NCI-H1694 (cell line): Measurements from ENCODE around the gene SYF2.

ENCODE experiments used
- DNase-seq: peaks from one replicate; lab custom pipeline; 2025; lab: John Stamatoyannopoulos, UW

SYF2 gene

DNA sequence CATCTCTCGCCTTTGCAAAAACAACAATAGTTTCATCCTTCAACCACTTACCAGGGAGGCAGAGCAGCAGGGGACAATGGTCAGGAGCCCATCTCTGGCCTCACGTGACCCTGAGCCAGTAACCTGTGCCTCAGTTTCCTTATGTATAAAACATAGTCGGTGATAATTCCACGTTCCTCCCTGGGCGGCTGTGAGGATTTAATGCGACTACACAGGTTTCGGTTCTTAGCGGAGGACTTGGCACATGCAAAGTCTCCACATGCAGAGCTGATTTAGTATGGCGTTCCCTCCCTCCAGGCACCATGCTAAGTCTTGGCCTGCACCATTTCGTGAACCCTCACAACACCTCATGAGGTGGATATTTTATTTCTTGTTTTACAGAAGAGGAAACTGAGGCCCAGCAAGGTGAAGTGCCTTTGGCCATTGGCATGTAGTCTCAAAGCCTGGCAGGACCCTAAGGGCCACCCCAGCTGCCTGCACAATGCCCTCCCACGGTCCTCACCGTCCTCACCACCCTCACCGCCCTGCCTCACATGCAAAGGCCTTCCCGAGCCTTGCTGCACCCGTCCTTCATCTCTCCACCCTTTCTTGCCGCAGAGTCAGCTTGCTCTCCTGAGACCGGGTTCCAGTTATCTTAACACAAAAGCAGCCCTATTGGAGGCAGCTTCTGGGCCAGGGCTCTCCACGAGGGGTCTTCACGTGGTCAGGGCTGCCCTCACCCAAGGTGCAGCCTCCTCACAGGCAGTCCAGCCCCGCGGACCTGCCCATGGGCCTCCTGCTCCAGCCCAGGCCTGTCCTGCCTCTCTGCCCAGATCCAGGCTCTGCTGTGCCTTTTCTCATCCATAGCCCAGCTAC, 48.9 kb downstream of the SYF2 start:
- no peak for DNase-seq

DNA sequence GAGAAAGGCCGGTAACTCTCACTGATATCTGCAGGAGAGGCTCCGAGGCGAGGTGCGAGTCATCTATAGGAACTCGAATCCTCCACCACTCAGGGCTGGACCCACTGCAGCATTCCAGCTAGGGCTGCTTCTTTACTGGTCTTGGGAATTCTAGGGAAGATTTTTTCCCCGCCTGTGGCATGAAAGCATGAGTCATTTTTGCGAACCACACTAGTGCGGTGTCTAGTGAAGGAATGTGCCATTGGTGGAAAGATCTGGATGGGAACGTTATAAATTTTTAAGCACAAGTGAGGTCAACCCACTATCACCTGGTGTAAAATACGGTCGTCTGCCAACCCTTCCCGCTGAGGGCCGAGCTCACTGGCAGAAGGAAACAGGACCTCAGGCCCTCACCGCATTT, 49.7 kb downstream of the SYF2 start:
- DNase-seq, result no peak

DNA sequence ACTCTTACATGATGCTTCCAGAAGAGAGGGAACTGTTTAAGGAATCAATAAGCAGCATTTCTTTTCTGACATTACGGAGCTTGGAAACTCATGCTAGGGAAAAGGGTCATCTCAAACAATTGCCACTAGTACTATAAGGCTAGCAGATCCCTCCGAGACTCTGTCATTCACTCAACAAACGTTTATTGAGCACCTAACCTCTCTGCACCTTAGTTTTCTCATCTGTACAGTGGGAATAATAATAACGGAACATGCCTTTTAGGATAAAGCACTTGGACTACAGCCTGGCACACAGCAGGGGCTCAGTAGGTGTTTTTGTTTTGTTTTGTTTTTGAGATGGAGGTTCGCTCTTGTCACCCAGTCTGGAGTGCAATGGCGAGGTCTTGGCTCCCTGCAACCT, 51.3 kb downstream of the SYF2 start:
- DNase-seq, result no peak

DNA sequence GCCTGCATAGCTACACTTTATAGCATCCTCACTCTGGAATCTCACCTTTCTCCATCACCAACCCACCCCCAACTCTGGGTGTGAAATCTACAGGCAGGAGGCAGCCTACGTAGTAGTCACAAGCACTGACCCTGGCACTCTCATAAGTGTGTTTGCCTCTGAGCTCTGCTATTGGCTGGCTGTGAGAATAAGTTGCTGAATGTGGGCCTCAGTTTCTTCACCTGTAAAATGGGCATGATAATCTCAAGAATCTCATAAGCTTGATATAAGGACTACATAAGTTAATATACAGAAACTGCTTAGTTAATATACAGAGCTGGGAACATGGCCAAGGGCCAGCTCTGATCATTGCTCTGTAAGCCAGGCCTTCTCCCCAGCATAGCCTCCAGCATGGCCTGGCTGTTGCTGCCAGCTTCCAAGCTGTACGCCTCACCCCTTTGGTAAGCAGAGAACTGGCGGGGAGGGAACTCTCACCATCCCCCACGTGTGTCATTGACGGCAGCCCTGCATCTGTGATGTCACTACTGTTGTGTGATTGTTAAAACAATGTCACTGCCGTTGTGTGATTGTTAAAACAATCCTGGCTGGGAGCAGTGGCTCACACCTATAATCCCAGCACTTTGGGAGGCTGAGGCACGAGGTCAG, 53.3 kb downstream of the SYF2 start:
- no peak for DNase-seq

DNA sequence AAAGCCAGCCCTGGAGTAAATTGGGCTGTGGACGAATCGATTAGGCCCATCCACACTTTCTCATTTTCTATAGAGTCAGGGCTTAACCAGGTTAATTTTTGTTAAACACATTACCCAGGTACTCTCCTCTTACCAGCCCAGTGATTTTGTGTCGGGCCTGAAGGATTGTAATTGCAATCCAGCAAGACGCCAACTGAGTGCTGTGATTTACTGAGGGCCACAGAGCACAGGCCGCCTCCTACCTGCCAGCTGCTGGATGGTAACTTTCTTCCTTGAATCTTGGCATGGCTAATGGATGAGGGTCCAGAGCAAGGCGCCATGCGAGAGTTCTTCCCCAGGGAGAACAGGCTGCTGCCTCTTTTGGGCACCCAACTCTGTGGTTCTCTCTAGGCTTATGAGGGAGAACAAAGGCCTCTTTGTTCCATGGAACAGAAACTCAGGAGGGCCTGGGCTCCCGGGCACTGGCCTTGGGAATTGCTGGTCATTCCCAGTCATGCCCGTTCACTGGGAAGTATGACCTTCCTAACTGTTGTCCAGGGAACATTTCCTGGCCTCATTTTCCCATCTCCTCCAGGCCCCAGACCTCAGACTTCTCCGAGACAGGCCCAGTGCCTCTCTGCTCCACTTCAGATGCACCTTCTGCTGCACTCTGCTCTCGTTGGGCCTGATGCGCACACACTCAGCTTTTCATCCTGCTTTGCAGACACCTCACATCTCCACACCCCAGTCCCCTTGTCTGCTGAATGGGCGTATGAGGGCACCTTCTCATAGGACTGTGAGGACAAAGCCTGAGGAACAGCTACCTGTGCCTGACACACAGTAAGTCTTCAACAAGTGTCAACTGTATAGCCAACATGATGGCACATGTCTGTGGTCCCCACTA, 57.3 kb downstream of the SYF2 start:
- DNase-seq, result no peak

DNA sequence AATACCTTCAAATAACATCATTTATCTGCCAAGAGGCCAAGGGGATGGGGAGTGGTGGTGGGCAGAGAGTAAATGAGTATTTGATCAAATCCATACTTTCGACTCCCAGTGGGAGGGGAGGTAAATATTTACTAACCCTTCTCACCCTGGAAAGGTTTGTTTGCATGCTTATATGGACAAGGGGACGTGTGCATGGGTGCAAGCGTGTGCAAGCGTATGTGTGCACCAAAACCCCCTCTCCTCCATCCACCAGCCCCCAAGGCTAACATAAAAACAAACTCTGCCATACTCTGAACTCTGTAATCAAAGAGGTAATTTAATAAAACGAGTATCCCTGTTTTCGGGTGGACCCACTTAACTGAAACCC, 58.0 kb downstream of the SYF2 start:
- no peak for DNase-seq

DNA sequence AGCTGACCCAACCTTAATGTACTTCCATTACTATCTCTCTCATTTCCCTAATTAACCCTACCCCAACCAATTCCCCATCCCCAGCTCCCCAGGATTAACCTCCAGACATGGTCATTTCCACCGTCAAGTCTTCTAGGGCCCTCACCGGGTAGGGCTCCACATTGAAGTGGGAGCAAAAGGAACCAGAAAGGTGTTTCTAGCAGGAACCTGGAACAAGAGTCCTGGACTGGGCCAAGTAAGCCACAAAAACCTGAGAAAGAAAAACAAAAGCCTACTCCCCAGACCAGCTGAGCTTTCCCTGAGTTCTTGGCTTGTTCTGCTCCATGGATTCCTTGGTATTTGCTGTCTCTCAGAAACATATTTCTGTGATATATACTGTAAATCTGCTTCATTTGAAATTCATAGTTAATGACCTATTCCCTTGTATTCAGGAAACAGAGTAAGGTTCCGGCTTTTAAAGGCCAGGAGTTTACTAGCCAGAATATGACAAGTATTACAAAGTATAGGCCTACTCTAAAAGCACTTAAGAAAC, 58.4 kb downstream of the SYF2 start:
- no peak for DNase-seq
